HS-5 (cell line): ENCODE measurements around the gene ROBO1.

ENCODE experiments used
- DNase-seq: peaks from one replicate; pipeline ENCODE4 v3.0.0-alpha.2; 2012; ENCODE audit warnings: low read depth

ROBO1 gene

GRCh38 chr3:78621061-78621716 is 1146.6 kb downstream of the ROBO1 start:
- DNase-seq: no peak

- DNase-seq: no peak
Measured at GRCh38 chr3:78614486-78614885, 1153.3 kb downstream of the ROBO1 start.

- no peak for DNase-seq
Measured at GRCh38 chr3:78613421-78613879, 1154.3 kb downstream of the ROBO1 start.

- DNase-seq: no peak
Measured at GRCh38 chr3:78611278-78611677, 1156.5 kb downstream of the ROBO1 start.

- no peak for DNase-seq
Measured at GRCh38 chr3:78610462-78611125, 1157.2 kb downstream of the ROBO1 start.

GRCh38 chr3:78606756-78607155 is 1161.0 kb downstream of the ROBO1 start:
- no peak for DNase-seq

- DNase-seq: no peak
Measured at GRCh38 chr3:78605178-78605577, 1162.6 kb downstream of the ROBO1 start.

GRCh38 chr3:78604341-78604740 is 1163.5 kb downstream of the ROBO1 start:
- DNase-seq: peak; percentile 36

- DNase-seq: no peak
Measured at GRCh38 chr3:78601249-78601648, 1166.5 kb downstream of the ROBO1 start.

GRCh38 chr3:78589778-78590177 is 1178.0 kb downstream of the ROBO1 start:
- DNase-seq: no peak

- no peak for DNase-seq
Measured at GRCh38 chr3:78588906-78589621, 1178.7 kb downstream of the ROBO1 start.

GRCh38 chr3:78580681-78581080 is 1187.1 kb downstream of the ROBO1 start:
- no peak for DNase-seq

- DNase-seq: no peak
Measured at GRCh38 chr3:78571486-78571885, 1196.3 kb downstream of the ROBO1 start.

- DNase-seq: no peak
Measured at GRCh38 chr3:78570496-78570895, 1197.3 kb downstream of the ROBO1 start.

- DNase-seq: no peak
Measured at GRCh38 chr3:78569804-78570203, 1198.0 kb downstream of the ROBO1 start.

GRCh38 chr3:78565712-78566111 is 1202.1 kb downstream of the ROBO1 start:
- no peak for DNase-seq

- DNase-seq: no peak
Measured at GRCh38 chr3:78562328-78562727, 1205.5 kb downstream of the ROBO1 start.
